Nephron (organoid): Measurements from ENCODE around the gene ARSG.

Experiments
- H3K27ac Mint-ChIP-seq, 3 experiments: 2 replicates each; pipeline ENCODE4 v1.8.0; 2020; ENCODE audit warnings: mixed read lengths in 3 of 3, mild to moderate bottlenecking in 2 of 3, moderate library complexity in 1 of 3
- H3K27me3 Mint-ChIP-seq: 2 replicates; pipeline ENCODE4 v1.8.0; 2021; ENCODE audit warnings: low read depth, mild to moderate bottlenecking, moderate library complexity, mixed read lengths
- H3K36me3 Mint-ChIP-seq: 2 replicates; pipeline ENCODE4 v1.8.0; 2020; ENCODE audit warnings: low read depth, mixed read lengths
- H3K4me1 Mint-ChIP-seq: 2 replicates; pipeline ENCODE4 v1.8.0; 2020; ENCODE audit warnings: mixed read lengths
- H3K4me3 Mint-ChIP-seq, 3 experiments: 2 replicates each; pipeline ENCODE4 v1.8.0; 2020; ENCODE audit warnings: mild to moderate bottlenecking in 3 of 3, mixed read lengths in 3 of 3, moderate library complexity in 2 of 3
- H3K9me3 Mint-ChIP-seq: 2 replicates; pipeline ENCODE4 v1.8.0; 2020; ENCODE audit warnings: mixed read lengths
- CTCF ChIP-seq, 3 experiments: fragments of 200-600 bp; sonication (generic); IDR thresholded peaks; one replicate each; pipeline ENCODE4 v1.5.0; 2021; ENCODE audit warnings: antibody characterized with exemption in 3 of 3; ENCODE audit not compliant: unreplicated experiment in 3 of 3

ARSG gene

GRCh38 chr17:68445671-68446070, 154.4 kb downstream of the ARSG start:
- peaks cover 30% of the 10 kb centered on the region for H3K4me1 Mint-ChIP-seq
- H3K9me3 Mint-ChIP-seq, result no peaks in the 10 kb centered on the region
- TF ChIP-seq CTCF (IDR thresholded peaks at IDR 0.05; ENCODE audit: unreplicated experiment in 3 of 3), result no peak
- H3K36me3 Mint-ChIP-seq, result peaks cover 17% of the 10 kb centered on the region
- peaks cover 6% of the 10 kb centered on the region for H3K27me3 Mint-ChIP-seq
- no peak overlapping the region for H3K27ac Mint-ChIP-seq
- H3K4me3 Mint-ChIP-seq, result no peak overlapping the region

GRCh38 chr17:68446626-68447041, 155.3 kb downstream of the ARSG start:
- no peak for TF ChIP-seq CTCF (IDR thresholded peaks at IDR 0.05; ENCODE audit: unreplicated experiment in 3 of 3)
- Mint-ChIP-seq H3K4me1 (peaks cover 22% of the 10 kb centered on the region), H3K27ac (peak overlapping the region in 1 of 3 experiments; percentile 64), H3K27me3 (peaks cover 6% of the 10 kb centered on the region), H3K4me3 (no peak overlapping the region), H3K9me3 (no peaks in the 10 kb centered on the region), H3K36me3 (peaks cover 20% of the 10 kb centered on the region)

GRCh38 chr17:68449021-68449739, 157.9 kb downstream of the ARSG start:
- H3K27ac Mint-ChIP-seq, result peak overlapping the region; percentile 43 to 63 (median 48)
- no peak overlapping the region for H3K4me3 Mint-ChIP-seq
- H3K27me3 Mint-ChIP-seq, result peaks cover 6% of the 10 kb centered on the region
- no peak for TF ChIP-seq CTCF (IDR thresholded peaks at IDR 0.05; ENCODE audit: unreplicated experiment in 3 of 3)
- H3K36me3 Mint-ChIP-seq, result peaks cover 17% of the 10 kb centered on the region
- H3K9me3 Mint-ChIP-seq, result no peaks in the 10 kb centered on the region
- peaks cover 26% of the 10 kb centered on the region for H3K4me1 Mint-ChIP-seq

GRCh38 chr17:68450391-68450790, 159.1 kb downstream of the ARSG start:
- no peak for TF ChIP-seq CTCF (IDR thresholded peaks at IDR 0.05; ENCODE audit: unreplicated experiment in 3 of 3)
- Mint-ChIP-seq H3K27ac (no peak overlapping the region), H3K9me3 (no peaks in the 10 kb centered on the region), H3K4me3 (no peak overlapping the region), H3K27me3 (peaks cover 6% of the 10 kb centered on the region), H3K4me1 (peaks cover 28% of the 10 kb centered on the region), H3K36me3 (peaks cover 15% of the 10 kb centered on the region)

GRCh38 chr17:68450801-68451200, 159.5 kb downstream of the ARSG start:
- H3K4me3 Mint-ChIP-seq, result no peak overlapping the region
- H3K27ac Mint-ChIP-seq, result no peak overlapping the region
- peaks cover 15% of the 10 kb centered on the region for H3K36me3 Mint-ChIP-seq
- peaks cover 1% of the 10 kb centered on the region for H3K27me3 Mint-ChIP-seq
- H3K9me3 Mint-ChIP-seq, result no peaks in the 10 kb centered on the region
- TF ChIP-seq CTCF (IDR thresholded peaks at IDR 0.05; ENCODE audit: unreplicated experiment in 3 of 3), result no peak
- H3K4me1 Mint-ChIP-seq, result peaks cover 29% of the 10 kb centered on the region
